DND-41 (cell line): Measurements from ENCODE around the gene HGFAC.
A peak's percentile ranks its signal among the peaks of the same experiment; 100 is the strongest.

Source experiments
- ATAC-seq: fragments of 200-7000 bp; cut with Tn5 transposase; 3 replicates; pipeline ENCODE4 v1.9.1; 2021; ENCODE audit warnings: low read depth; ENCODE audit not compliant: insufficient read depth
- DNase-seq: peaks from one replicate; pipeline ENCODE4 v3.0.0-alpha.2; 2020
- H2AFZ ChIP-seq: 2 replicates; pipeline ENCODE4 v1.6.0; 2012; ENCODE audit warnings: low read depth, low read length
- H3K27ac ChIP-seq: 2 replicates; pipeline ENCODE4 v1.5.1; 2012; ENCODE audit warnings: low read length, inconsistent platforms
- H3K27me3 ChIP-seq: fragments of 200-600 bp; sonication (generic); 2 replicates; pipeline ENCODE4 v1.6.0; 2012; ENCODE audit warnings: low read length, mild to moderate bottlenecking, inconsistent platforms; ENCODE audit not compliant: insufficient read depth, poor library complexity
- H3K36me3 ChIP-seq: 2 replicates; pipeline ENCODE4 v1.5.1; 2012; ENCODE audit warnings: low read length, inconsistent platforms; ENCODE audit not compliant: insufficient read depth
- H3K4me1 ChIP-seq: 2 replicates; pipeline ENCODE4 v1.5.1; 2012; ENCODE audit warnings: mild to moderate bottlenecking, low read length; ENCODE audit not compliant: insufficient read depth
- H3K4me2 ChIP-seq: 2 replicates; pipeline ENCODE4 v1.6.0; 2012; ENCODE audit warnings: mild to moderate bottlenecking, moderate library complexity, low read length, inconsistent platforms; ENCODE audit not compliant: insufficient read depth
- H3K4me3 ChIP-seq, 2 experiments: fragments of 200-600 bp in 1 of 2; shearing (Covaris generic) in 1 of 2; 2 replicates each; pipeline ENCODE4 v1.5.1; 2012 to 2016; ENCODE audit warnings: inconsistent platforms in 2 of 2, low read length in 2 of 2, mild to moderate bottlenecking in 2 of 2, low read depth in 1 of 2, moderate library complexity in 1 of 2
- H3K79me2 ChIP-seq: 2 replicates; pipeline ENCODE4 v1.6.0; 2012; ENCODE audit warnings: low read length, inconsistent platforms; ENCODE audit not compliant: insufficient read depth
- H3K9ac ChIP-seq: 2 replicates; pipeline ENCODE4 v1.6.0; 2012; ENCODE audit warnings: low read depth, mild to moderate bottlenecking, inconsistent platforms, low read length, moderate library complexity
- H3K9me3 ChIP-seq: 2 replicates; pipeline ENCODE4 v1.5.1; 2012; ENCODE audit warnings: low read length, moderate library complexity, mild to moderate bottlenecking, inconsistent platforms; ENCODE audit not compliant: insufficient read depth, severe bottlenecking
- H4K20me1 ChIP-seq: 2 replicates; pipeline ENCODE4 v1.6.0; 2012; ENCODE audit warnings: low read length; ENCODE audit not compliant: insufficient read depth
- CTCF ChIP-seq: IDR thresholded peaks from 2 replicates; pipeline ENCODE4 v1.5.1; 2012; ENCODE audit warnings: borderline replicate concordance, low read length, moderate library complexity, mild to moderate bottlenecking; ENCODE audit not compliant: poor library complexity, severe bottlenecking; ENCODE audit errors: extremely low read depth
- EZH2 ChIP-seq: IDR thresholded peaks from 3 replicates; pipeline ENCODE4 v1.6.1; 2012; ENCODE audit warnings: borderline replicate concordance, low read depth, mild to moderate bottlenecking, moderate library complexity, low read length, inconsistent platforms; ENCODE audit not compliant: severe bottlenecking

HGFAC gene

GRCh38 chr4:3396600-3396999 is 45.2 kb upstream of the HGFAC start:
- Histone ChIP-seq H3K4me2 (no peak overlapping the region), H3K9me3 (no peaks in the 10 kb centered on the region), H3K36me3 (no peaks in the 10 kb centered on the region), H2AFZ (no peak overlapping the region), H4K20me1 (peaks cover 5% of the 10 kb centered on the region; the same call in 1 of the 2 replicates), H3K4me3 (no peak overlapping the region), H3K27ac (no peak overlapping the region), H3K27me3 (no peaks in the 10 kb centered on the region), H3K9ac (no peak overlapping the region), H3K4me1 (no peaks in the 10 kb centered on the region), H3K79me2 (no peaks in the 10 kb centered on the region)
- DNase-seq (no peak), ATAC-seq (no peak)
- TF ChIP-seq CTCF: no peak
- TF ChIP-seq EZH2: no peak

- Histone ChIP-seq H3K9me3 (no peaks in the 10 kb centered on the region), H3K27ac (no peak overlapping the region), H3K4me3 (no peak overlapping the region), H3K4me1 (no peaks in the 10 kb centered on the region), H4K20me1 (peaks cover 3% of the 10 kb centered on the region; the same call in 1 of the 2 replicates), H3K79me2 (no peaks in the 10 kb centered on the region), H3K27me3 (no peaks in the 10 kb centered on the region), H3K36me3 (no peaks in the 10 kb centered on the region), H3K9ac (no peak overlapping the region), H2AFZ (no peak overlapping the region), H3K4me2 (no peak overlapping the region)
- TF ChIP-seq EZH2 (no peak), CTCF (no peak)
- no peak for ATAC-seq
- DNase-seq: no peak
These were observed 44.6 kb upstream of the HGFAC start for GRCh38 chr4:3397128-3397527.

GRCh38 chr4:3399277-3400194 is 42.2 kb upstream of the HGFAC start:
- Histone ChIP-seq H4K20me1 (no peaks in the 10 kb centered on the region), H3K4me1 (no peaks in the 10 kb centered on the region), H3K9ac (no peak overlapping the region), H3K9me3 (no peaks in the 10 kb centered on the region), H3K27me3 (no peaks in the 10 kb centered on the region), H3K27ac (no peak overlapping the region), H2AFZ (no peak overlapping the region), H3K36me3 (no peaks in the 10 kb centered on the region), H3K4me2 (no peak overlapping the region), H3K79me2 (no peaks in the 10 kb centered on the region), H3K4me3 (no peak overlapping the region)
- no peak for DNase-seq
- TF ChIP-seq EZH2: no peak
- TF ChIP-seq CTCF: peak; percentile 24
- ATAC-seq: peak; percentile 33; the same call in 1 of the 3 replicates
